ENCODE measurements around the gene IL1RAPL1. TPM values are rescaled to one million over a fixed set of nuclear protein-coding genes. Genes with fewer than 3 reads are reported as not detected.

IL1RAPL1 gene
- total and polyA plus RNA-seq, 2 donors (not counting 1 experiment from before 2014, with no cell fraction given), result 0.25 to 2.8 TPM

DNA sequence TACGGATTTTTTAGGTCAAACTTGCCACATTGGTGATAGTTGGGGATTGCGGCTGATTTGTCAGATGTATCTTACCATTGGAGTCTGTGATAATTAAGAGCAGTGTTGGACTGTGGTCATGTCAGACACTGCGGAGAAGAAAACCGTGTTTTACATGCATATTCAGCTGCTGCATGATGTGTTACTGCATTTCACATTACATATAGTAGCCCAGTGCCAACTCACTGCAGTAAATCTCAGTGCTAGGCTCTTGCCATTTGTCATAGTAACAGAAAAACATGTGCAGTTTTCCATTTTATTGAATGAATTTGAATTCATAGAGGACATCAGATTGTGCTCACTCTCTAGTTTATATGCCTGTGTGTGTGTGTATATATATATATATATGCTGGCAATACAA is 543.7 kb downstream of the IL1RAPL1 start:
- H3K79me2 ChIP-seq (ENCODE audit: control insufficient read depth, insufficient read depth, low read length), result no peaks in the 10 kb centered on the region
- no peaks in the 10 kb centered on the region for H3K4me1 ChIP-seq (ENCODE audit: control insufficient read depth, extremely low read depth, insufficient read depth, low read length)
- no peaks in the 10 kb centered on the region for H3K9me3 ChIP-seq (ENCODE audit: control insufficient read depth, insufficient read depth, low read depth, low read length)
- H3K4me2 ChIP-seq (ENCODE audit: extremely low read depth, insufficient read depth, low read length), result no peak overlapping the region
- H3K9ac ChIP-seq (ENCODE audit: insufficient read depth, low read length), result no peak overlapping the region
- H3K36me3 ChIP-seq (ENCODE audit: control insufficient read depth, insufficient read depth, low read length), result no peaks in the 10 kb centered on the region
- no peak overlapping the region for H3K27ac ChIP-seq (ENCODE audit: insufficient read depth, low read length)
- H3K4me3 ChIP-seq (replicated peaks in 1 of 4; ENCODE audit: control extremely low read depth in 1 of 4, insufficient read depth in 1 of 4, low read depth in 3 of 4, low read length in 4 of 4), result no peak overlapping the region
- H2AFZ ChIP-seq (ENCODE audit: low read length), result no peak overlapping the region
- no peaks in the 10 kb centered on the region for H4K20me1 ChIP-seq (ENCODE audit: control insufficient read depth, extremely low read depth, insufficient read depth, low read length)
- H3K27me3 ChIP-seq (ENCODE audit: control insufficient read depth, insufficient read depth, low read length), result no peaks in the 10 kb centered on the region
- TF ChIP-seq, protein P1, sequence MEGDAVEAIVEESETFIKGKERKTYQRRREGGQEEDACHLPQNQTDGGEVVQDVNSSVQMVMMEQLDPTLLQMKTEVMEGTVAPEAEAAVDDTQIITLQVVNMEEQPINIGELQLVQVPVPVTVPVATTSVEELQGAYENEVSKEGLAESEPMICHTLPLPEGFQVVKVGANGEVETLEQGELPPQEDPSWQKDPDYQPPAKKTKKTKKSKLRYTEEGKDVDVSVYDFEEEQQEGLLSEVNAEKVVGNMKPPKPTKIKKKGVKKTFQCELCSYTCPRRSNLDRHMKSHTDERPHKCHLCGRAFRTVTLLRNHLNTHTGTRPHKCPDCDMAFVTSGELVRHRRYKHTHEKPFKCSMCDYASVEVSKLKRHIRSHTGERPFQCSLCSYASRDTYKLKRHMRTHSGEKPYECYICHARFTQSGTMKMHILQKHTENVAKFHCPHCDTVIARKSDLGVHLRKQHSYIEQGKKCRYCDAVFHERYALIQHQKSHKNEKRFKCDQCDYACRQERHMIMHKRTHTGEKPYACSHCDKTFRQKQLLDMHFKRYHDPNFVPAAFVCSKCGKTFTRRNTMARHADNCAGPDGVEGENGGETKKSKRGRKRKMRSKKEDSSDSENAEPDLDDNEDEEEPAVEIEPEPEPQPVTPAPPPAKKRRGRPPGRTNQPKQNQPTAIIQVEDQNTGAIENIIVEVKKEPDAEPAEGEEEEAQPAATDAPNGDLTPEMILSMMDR (conservative IDR thresholded peaks at IDR 0.05 in 1 of 2, IDR thresholded peaks at IDR 0.05 in 1 of 2; ENCODE audit: low read depth in 1 of 2, low read length in 2 of 2), result no peak
- TF ChIP-seq EZH2 (IDR thresholded peaks at IDR 0.05; ENCODE audit: low read length, missing control alignments), result no peak
- no peak for DNase-seq (ENCODE audit: low read depth in 2 of 2)

DNA sequence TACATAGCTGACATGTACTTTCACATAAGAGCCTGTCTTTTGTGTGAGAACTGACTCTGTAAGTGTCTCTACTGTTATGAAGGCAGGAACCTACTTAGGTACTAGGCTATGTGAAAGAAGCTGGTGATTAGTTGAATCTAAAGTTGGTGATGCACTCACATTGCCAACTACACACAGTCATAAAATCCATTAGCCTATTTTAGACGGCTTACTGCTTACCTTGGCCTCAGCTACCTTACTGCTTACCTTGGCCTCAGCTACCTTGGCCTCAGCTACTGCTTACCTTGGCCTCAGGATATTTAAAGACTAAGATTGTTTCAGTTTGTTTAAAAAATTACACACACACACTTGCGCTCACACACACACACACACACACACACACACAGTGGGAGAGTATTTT is 549.7 kb downstream of the IL1RAPL1 start:
- no peaks in the 10 kb centered on the region for H3K9me3 ChIP-seq (ENCODE audit: control insufficient read depth, insufficient read depth, low read depth, low read length)
- no peaks in the 10 kb centered on the region for H4K20me1 ChIP-seq (ENCODE audit: control insufficient read depth, extremely low read depth, insufficient read depth, low read length)
- H3K4me3 ChIP-seq (replicated peaks in 1 of 4; ENCODE audit: control extremely low read depth in 1 of 4, insufficient read depth in 1 of 4, low read depth in 3 of 4, low read length in 4 of 4), result no peak overlapping the region
- no peaks in the 10 kb centered on the region for H3K36me3 ChIP-seq (ENCODE audit: control insufficient read depth, insufficient read depth, low read length)
- TF ChIP-seq, protein P1 (conservative IDR thresholded peaks at IDR 0.05 in 1 of 2, IDR thresholded peaks at IDR 0.05 in 1 of 2; ENCODE audit: low read depth in 1 of 2, low read length in 2 of 2), result no peak
- TF ChIP-seq EZH2 (IDR thresholded peaks at IDR 0.05; ENCODE audit: low read length, missing control alignments), result no peak
- H3K9ac ChIP-seq (ENCODE audit: insufficient read depth, low read length), result no peak overlapping the region
- H3K4me1 ChIP-seq (ENCODE audit: control insufficient read depth, extremely low read depth, insufficient read depth, low read length), result no peaks in the 10 kb centered on the region
- no peak overlapping the region for H2AFZ ChIP-seq (ENCODE audit: low read length)
- H3K4me2 ChIP-seq (ENCODE audit: extremely low read depth, insufficient read depth, low read length), result no peak overlapping the region
- H3K27ac ChIP-seq (ENCODE audit: insufficient read depth, low read length), result no peak overlapping the region
- no peaks in the 10 kb centered on the region for H3K79me2 ChIP-seq (ENCODE audit: control insufficient read depth, insufficient read depth, low read length)
- no peaks in the 10 kb centered on the region for H3K27me3 ChIP-seq (ENCODE audit: control insufficient read depth, insufficient read depth, low read length)
- DNase-seq (ENCODE audit: low read depth in 2 of 2), result no peak

DNA sequence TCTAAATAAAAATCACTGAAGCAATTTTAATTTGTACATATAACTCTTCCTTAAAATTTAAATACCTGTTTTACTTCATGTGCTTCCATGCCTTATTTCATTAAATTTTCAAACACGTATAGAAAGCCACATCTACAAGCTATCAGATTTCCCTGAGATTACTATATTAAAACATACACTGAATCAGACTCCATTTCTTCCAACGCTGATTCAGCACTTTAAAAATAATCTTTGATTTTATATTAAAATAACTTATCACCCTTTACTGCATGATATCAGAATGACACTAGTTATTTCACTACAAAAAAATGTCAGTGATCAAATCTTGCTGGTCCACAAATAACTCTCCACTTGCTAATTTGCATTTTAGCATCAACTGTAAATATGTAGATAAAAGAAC is 550.8 kb downstream of the IL1RAPL1 start:
- Histone ChIP-seq H3K9ac (ENCODE audit: insufficient read depth, low read length) (no peak overlapping the region), H3K4me3 (replicated peaks in 1 of 4; ENCODE audit: control extremely low read depth in 1 of 4, insufficient read depth in 1 of 4, low read depth in 3 of 4, low read length in 4 of 4) (no peak overlapping the region), H3K9me3 (ENCODE audit: control insufficient read depth, insufficient read depth, low read depth, low read length) (no peaks in the 10 kb centered on the region), H3K79me2 (ENCODE audit: control insufficient read depth, insufficient read depth, low read length) (no peaks in the 10 kb centered on the region), H4K20me1 (ENCODE audit: control insufficient read depth, extremely low read depth, insufficient read depth, low read length) (no peaks in the 10 kb centered on the region), H3K4me1 (ENCODE audit: control insufficient read depth, extremely low read depth, insufficient read depth, low read length) (no peaks in the 10 kb centered on the region), H3K27ac (ENCODE audit: insufficient read depth, low read length) (no peak overlapping the region), H2AFZ (ENCODE audit: low read length) (no peak overlapping the region), H3K4me2 (ENCODE audit: extremely low read depth, insufficient read depth, low read length) (no peak overlapping the region), H3K36me3 (ENCODE audit: control insufficient read depth, insufficient read depth, low read length) (no peaks in the 10 kb centered on the region), H3K27me3 (ENCODE audit: control insufficient read depth, insufficient read depth, low read length) (no peaks in the 10 kb centered on the region)
- TF ChIP-seq, protein P1 (conservative IDR thresholded peaks at IDR 0.05 in 1 of 2, IDR thresholded peaks at IDR 0.05 in 1 of 2; ENCODE audit: low read depth in 1 of 2, low read length in 2 of 2), result no peak
- no peak for TF ChIP-seq EZH2 (IDR thresholded peaks at IDR 0.05; ENCODE audit: low read length, missing control alignments)
- DNase-seq (ENCODE audit: low read depth in 2 of 2), result no peak

All from fibroblast of lung (primary cell).